ENCODE results near the gene PSMB5. TPM values are rescaled to one million over a fixed set of nuclear protein-coding genes. Genes with fewer than 3 reads are reported as not detected.
A peak's percentile ranks its signal among the peaks of the same experiment; 100 is the strongest.

Gene PSMB5
- total and polyA plus RNA-seq, 2 of the 13 experiments (the other 11 are each of a cell fraction or from before 2014, with no cell fraction given): 705 to 871 TPM

DNA sequence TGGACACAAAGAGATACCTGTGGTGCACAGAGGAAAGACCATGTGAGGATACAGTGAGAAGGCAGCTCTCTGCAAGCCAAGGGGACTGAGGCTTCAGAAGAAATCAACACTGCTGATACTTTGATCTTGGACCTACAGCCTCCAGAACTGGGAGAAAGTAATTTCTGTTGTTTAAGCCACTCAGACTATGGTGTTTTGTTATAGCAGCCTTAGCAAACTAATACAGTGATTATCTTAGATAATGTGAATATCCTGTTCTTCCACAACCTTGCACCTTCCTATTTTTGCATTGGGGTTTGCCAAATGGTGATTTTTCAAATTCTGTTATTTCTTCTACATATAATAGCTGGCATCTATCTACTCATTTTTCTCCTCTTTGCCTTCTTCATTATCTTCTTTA, 16.6 kb downstream of the PSMB5 start:
- DNase-seq (ENCODE audit: low spot score) (no peak), ATAC-seq (no peak), FAIRE-seq (no peak)
- Histone ChIP-seq H3K27ac (ENCODE audit: extremely low read length, insufficient read depth, low read length) (no peak overlapping the region), H3K9me3 (ENCODE audit: low read length) (no peaks in the 10 kb centered on the region), H4K20me1 (ENCODE audit: insufficient read depth, low read length) (no peaks in the 10 kb centered on the region), H3K9ac (ENCODE audit: insufficient read depth, low read depth, low read length) (no peak overlapping the region), H3K27me3 (ENCODE audit: control insufficient read depth in 1 of 2, insufficient read depth in 2 of 2, low read length in 2 of 2) (no peaks in the 10 kb centered on the region), H3K79me2 (ENCODE audit: insufficient read depth, low read length) (no peaks in the 10 kb centered on the region), H2AFZ (ENCODE audit: low read length) (no peak overlapping the region), H3K4me2 (ENCODE audit: low read depth, low read length) (no peak overlapping the region), H3K4me3 (replicated peaks in 1 of 3; ENCODE audit: insufficient read depth in 1 of 3, low read depth in 2 of 3, low read length in 3 of 3) (no peak overlapping the region), H3K4me1 (ENCODE audit: insufficient read depth, low read length) (peaks cover 7% of the 10 kb centered on the region), H3K36me3 (replicated peaks in 1 of 2; ENCODE audit: control insufficient read depth in 1 of 2, insufficient read depth in 2 of 2, low read length in 2 of 2) (no peaks in the 10 kb centered on the region)
- no TSS peak for BruUV-seq (replicated peaks)
- intact Hi-C loops (cut with micrococcal nuclease; ENCODE audit: unreplicated experiment): no loop called here
- POLR2A ChIA-PET: interaction anchor here (4.2 kb wide), 1 partner anchor 11 kb away, joined by 44 read pairs; no protein-coding TSS in a partner anchor
- TF ChIP-seq CREB1 (IDR thresholded peaks at IDR 0.05): no peak
- TF ChIP-seq CREB1 (CRISPR knock-in tag; IDR thresholded peaks at IDR 0.05): no peak
- peak; percentile 98 for TF ChIP-seq ZNF12 (CRISPR knock-in tag; IDR thresholded peaks at IDR 0.05)
- TF ChIP-seq MYNN (CRISPR knock-in tag; IDR thresholded peaks at IDR 0.05; ENCODE audit: low read depth): no peak
- CTCF ChIA-PET (ENCODE audit: low intra/inter-chr PET ratio, low total read pairs): no interaction called here
- in situ Hi-C loops (cut with HindIII; ENCODE audit: extremely low pct_ligation_motif_present, low pct_unique_long_range_greater_than_20kb): no loop called here

DNA sequence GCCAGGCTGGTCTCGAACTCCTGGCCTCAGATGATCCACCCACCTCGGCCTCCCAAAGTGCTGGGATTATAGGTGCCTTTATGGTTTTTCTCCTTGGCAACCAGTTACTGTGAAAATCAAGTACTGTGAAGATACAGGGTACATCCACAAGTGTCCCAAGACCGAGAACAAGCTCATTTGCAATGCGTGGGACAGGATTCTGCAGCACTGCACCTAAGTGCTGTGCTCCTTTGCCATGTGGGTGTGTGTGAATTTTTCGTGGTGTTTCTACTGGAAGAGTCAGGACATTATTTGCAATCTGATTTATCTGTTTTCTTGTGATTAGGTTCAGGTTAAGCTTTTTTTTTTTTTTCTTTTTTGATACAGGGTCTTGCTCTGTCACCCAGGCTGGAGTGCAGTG, 17.6 kb downstream of the PSMB5 start:
- FAIRE-seq (no peak), DNase-seq (ENCODE audit: low spot score) (no peak), ATAC-seq (no peak)
- no peaks in the 10 kb centered on the region for H3K79me2 ChIP-seq (ENCODE audit: insufficient read depth, low read length)
- 52% methylated on average over 5 of the region's 5 CpGs for WGBS (ENCODE audit: low lambda C conversion rate)
- no peak overlapping the region for H2AFZ ChIP-seq (ENCODE audit: low read length)
- ChIA-PET POLR2A (interaction anchor here (1.9 to 4.2 kb wide), 2 partner anchors 10 to 78 kb away, joined by 6 to 44 read pairs; partner anchors contain the start of genes ACIN1 and C14orf119), CTCF (ENCODE audit: low intra/inter-chr PET ratio, low total read pairs) (no interaction called here)
- H3K4me3 ChIP-seq (replicated peaks in 1 of 3; ENCODE audit: insufficient read depth in 1 of 3, low read depth in 2 of 3, low read length in 3 of 3): no peak overlapping the region
- TF ChIP-seq JDP2 (CRISPR knock-in tag; IDR thresholded peaks at IDR 0.05; ENCODE audit: borderline replicate concordance) (no peak), ATF7 (IDR thresholded peaks at IDR 0.05) (peak; percentile 34; the same call in 1 of the 2 replicates), ATF7 (CRISPR knock-in tag; IDR thresholded peaks at IDR 0.05) (no peak), ZNF121 (CRISPR knock-in tag; IDR thresholded peaks at IDR 0.05) (0 out of 2 replicates have a peak, but pooled peaks have one; percentile 14)
- H3K36me3 ChIP-seq (replicated peaks in 1 of 2; ENCODE audit: control insufficient read depth in 1 of 2, insufficient read depth in 2 of 2, low read length in 2 of 2): no peaks in the 10 kb centered on the region
- no peaks in the 10 kb centered on the region for H4K20me1 ChIP-seq (ENCODE audit: insufficient read depth, low read length)
- in situ Hi-C loops (cut with HindIII; ENCODE audit: extremely low pct_ligation_motif_present, low pct_unique_long_range_greater_than_20kb) (no loop called here), intact Hi-C loops (cut with micrococcal nuclease; ENCODE audit: unreplicated experiment) (no loop called here)
- H3K27me3 ChIP-seq (ENCODE audit: control insufficient read depth in 1 of 2, insufficient read depth in 2 of 2, low read length in 2 of 2): no peaks in the 10 kb centered on the region
- H3K9me3 ChIP-seq (ENCODE audit: low read length): no peaks in the 10 kb centered on the region
- H3K4me1 ChIP-seq (ENCODE audit: insufficient read depth, low read length): peaks cover 13% of the 10 kb centered on the region
- H3K9ac ChIP-seq (ENCODE audit: insufficient read depth, low read depth, low read length): no peak overlapping the region
- H3K27ac ChIP-seq (ENCODE audit: extremely low read length, insufficient read depth, low read length): no peak overlapping the region
- H3K4me2 ChIP-seq (ENCODE audit: low read depth, low read length): no peak overlapping the region
- BruUV-seq (replicated peaks): no TSS peak
